ENCODE measurements around the gene CD8B. TPM values are rescaled to one million over a fixed set of nuclear protein-coding genes. Genes with fewer than 3 reads are reported as not detected.

CD8B gene
- total and polyA plus RNA-seq, 2 of the 13 experiments (the other 11 are each of a cell fraction or from before 2014, with no cell fraction given) = 0.04 TPM; not detected in 1

- TF ChIP-seq ZNF704 (CRISPR knock-in tag; IDR thresholded peaks at IDR 0.05; ENCODE audit: borderline replicate concordance) (no peak), ZNF839 (CRISPR knock-in tag; IDR thresholded peaks at IDR 0.05; ENCODE audit: borderline replicate concordance) (no peak), TMF1 (CRISPR knock-in tag; IDR thresholded peaks at IDR 0.05; ENCODE audit: low read depth) (no peak), ZNF646 (CRISPR knock-in tag; IDR thresholded peaks at IDR 0.05) (0 out of 2 replicates have a peak, but pooled peaks have one; percentile 19), AGO1 (IDR thresholded peaks at IDR 0.05; ENCODE audit: low read depth, low read length, poor library complexity, severe bottlenecking) (no peak), RFXAP (CRISPR knock-in tag; IDR thresholded peaks at IDR 0.05; ENCODE audit: borderline replicate concordance) (no peak), LCORL (IDR thresholded peaks at IDR 0.05) (no peak), LCORL (CRISPR knock-in tag; IDR thresholded peaks at IDR 0.05) (0 out of 2 replicates have a peak, but pooled peaks have one; percentile 61), ZFY (CRISPR knock-in tag; IDR thresholded peaks at IDR 0.05) (no peak), HOXA5 (CRISPR knock-in tag; IDR thresholded peaks at IDR 0.05) (no peak), CEBPG (CRISPR knock-in tag; IDR thresholded peaks at IDR 0.05) (peak; percentile 51; the same call in 1 of the 2 replicates), ZNF224 (CRISPR knock-in tag; IDR thresholded peaks at IDR 0.05) (no peak), ZNF460 (CRISPR knock-in tag; IDR thresholded peaks at IDR 0.05; ENCODE audit: borderline replicate concordance) (no peak), TFE3 (CRISPR knock-in tag; IDR thresholded peaks at IDR 0.05) (no peak), GABPA (IDR thresholded peaks at IDR 0.05; ENCODE audit: low read depth, low read length) (no peak), GABPA (CRISPR knock-in tag; IDR thresholded peaks at IDR 0.05; ENCODE audit: low read depth) (peak; percentile 57; the same call in 1 of the 2 replicates), SALL1 (CRISPR knock-in tag; IDR thresholded peaks at IDR 0.05) (no peak), SKI (IDR thresholded peaks at IDR 0.05; ENCODE audit: partially characterized antibody) (no peak), ELF1 (CRISPR knock-in tag; IDR thresholded peaks at IDR 0.05) (peak; percentile 53; the same call in 1 of the 2 replicates), POGK (CRISPR knock-in tag; conservative IDR thresholded peaks at IDR 0.05) (no peak), HNRNPUL1 (IDR thresholded peaks at IDR 0.05; ENCODE audit: low read depth, low read length) (no peak), KLF16 (CRISPR knock-in tag; IDR thresholded peaks at IDR 0.05) (0 out of 4 replicates have a peak, but pooled peaks of 1 of the 2 experiments have one; percentile 12)
Measured at GRCh38 chr2:86807133-86807467, 54.6 kb downstream of the CD8B start (continued).
